GM10266 (cell line): ENCODE measurements around the gene CLDN6.

Experiments
- DNase-seq: peaks from one replicate; pipeline ENCODE4 v3.0.0; 2012; ENCODE audit errors: extremely low spot score
- CTCF ChIP-seq: IDR thresholded peaks from 2 replicates; pipeline ENCODE4 v1.5.1; 2012; ENCODE audit warnings: mild to moderate bottlenecking, low read depth; ENCODE audit not compliant: control insufficient read depth, insufficient read depth; ENCODE audit errors: missing control alignments

CLDN6 gene

GRCh38 chr16:3060339-3061127, 42.5 kb upstream of the CLDN6 start:
- DNase-seq = no peak
- no peak for TF ChIP-seq CTCF

- TF ChIP-seq CTCF = no peak
- no peak for DNase-seq
Measured at GRCh38 chr16:3059723-3060242, 41.8 kb upstream of the CLDN6 start.

DNA sequence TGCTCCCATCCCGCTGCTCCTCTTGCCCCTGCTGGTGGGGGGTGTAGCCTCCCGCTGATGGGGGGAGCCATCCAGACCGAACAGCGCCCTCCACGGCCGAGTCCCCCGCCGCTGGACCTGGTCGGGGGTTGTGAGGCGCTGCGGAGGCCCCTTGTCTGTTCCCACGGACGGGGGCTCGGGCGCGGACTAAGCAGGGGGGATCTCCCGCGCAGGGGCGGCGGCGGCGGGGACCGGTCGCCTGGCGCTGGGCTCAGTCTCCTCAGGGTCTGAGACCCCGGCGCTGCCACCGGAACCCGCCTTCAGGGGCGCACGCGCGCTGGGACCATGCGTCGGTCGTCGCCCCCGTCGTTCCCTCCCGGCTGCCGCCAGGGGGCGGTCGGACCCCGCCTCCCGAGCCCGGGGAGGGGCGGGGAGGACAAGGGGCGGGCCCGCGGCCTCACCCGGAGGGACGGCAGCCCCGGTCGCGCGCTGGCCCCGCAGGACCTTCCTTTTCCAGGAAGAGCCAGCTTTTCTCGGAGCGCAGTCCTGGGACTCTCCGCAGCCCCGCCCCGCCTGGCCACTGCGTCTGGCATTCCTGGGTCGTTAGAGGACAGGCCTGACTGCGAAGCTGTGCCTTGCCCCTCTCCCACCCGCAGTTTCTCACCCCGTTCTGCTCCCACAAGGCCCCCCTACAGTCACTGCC, 41.2 kb upstream of the CLDN6 start:
- peak; percentile 96 for DNase-seq
- peak; percentile 96 for TF ChIP-seq CTCF

DNA sequence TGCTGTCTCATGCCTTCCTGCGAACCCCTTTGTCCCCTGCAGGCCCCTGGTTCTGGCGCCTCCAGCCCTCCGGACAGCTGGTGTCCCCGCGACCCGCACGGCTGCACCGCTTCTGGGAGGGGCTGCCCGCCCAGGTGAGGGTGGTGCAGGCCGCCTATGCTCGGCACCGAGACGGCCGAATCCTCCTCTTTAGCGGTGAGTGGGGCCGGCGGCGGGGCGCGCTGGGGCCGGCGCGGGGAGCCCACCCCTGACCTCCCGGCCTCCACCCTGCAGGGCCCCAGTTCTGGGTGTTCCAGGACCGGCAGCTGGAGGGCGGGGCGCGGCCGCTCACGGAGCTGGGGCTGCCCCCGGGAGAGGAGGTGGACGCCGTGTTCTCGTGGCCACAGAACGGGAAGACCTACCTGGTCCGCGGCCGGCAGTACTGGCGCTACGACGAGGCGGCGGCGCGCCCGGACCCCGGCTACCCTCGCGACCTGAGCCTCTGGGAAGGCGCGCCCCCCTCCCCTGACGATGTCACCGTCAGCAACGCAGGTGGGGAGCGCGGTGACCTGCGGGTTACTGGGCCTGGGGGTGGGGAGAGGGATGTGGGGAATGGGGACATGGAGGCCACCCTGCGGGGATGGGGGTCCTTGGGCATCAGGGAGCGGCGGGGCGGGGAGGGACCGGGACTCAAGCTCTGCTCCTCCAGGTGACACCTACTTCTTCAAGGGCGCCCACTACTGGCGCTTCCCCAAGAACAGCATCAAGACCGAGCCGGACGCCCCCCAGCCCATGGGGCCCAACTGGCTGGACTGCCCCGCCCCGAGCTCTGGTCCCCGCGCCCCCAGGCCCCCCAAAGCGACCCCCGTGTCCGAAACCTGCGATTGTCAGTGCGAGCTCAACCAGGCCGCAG, 40.4 kb upstream of the CLDN6 start:
- peak; percentile 84 for DNase-seq
- peak; percentile 68 for TF ChIP-seq CTCF

DNA sequence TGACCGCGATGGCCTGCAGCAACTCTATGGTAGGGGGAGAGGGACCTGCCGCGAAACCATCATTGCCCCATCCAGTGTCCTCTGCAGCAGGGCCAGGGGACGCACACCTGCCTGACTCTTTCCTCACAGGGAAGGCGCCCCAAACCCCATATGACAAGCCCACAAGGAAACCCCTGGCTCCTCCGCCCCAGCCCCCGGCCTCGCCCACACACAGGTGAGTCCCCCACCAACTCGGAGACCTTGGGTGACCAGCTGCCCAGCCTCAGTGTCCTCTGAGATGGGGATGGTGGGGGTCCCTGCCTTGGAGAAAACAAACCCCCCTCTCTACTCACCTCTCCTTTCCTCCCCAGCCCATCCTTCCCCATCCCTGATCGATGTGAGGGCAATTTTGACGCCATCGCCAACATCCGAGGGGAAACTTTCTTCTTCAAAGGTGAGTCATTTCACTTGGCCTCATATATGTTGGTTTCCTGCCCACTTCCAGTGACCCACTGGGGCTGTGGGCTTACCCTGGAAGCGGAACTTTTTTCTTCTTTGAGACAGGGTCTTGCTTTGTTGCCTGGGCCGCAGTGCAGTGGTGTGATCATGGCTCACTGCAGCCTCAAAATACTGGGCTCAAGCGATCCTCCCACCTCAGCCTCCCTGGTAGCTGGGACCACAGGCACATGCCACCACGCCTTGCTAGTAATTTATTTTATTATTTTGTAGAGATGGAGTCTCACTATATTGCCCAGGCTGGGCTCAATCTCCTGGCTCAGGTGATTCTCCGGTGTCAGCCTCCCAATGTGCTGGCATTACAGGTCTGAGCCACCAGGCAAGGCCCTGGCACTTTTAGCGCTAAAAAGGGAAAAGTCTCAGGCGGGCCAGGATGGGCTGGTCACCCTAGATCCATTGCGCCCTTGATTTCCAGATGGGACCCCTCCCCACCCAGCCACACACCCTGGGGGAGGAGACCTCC, 39.5 kb upstream of the CLDN6 start:
- no peak for TF ChIP-seq CTCF
- DNase-seq = no peak
